Measurements from ENCODE around the gene RTN1.

RTN1 gene

GRCh38 chr14:59870277-59871165 is at the start of gene RTN1:
Gene RTN1, minus strand, starts transcription at chr14:59870776. Its CDS starts 146 bp downstream, at chr14:59870630.
- peak; percentile 69 for DNase-seq
- in situ Hi-C loops (cut with MboI; ENCODE audit: low pct_unique_long_range_greater_than_20kb, low sequenced_read_pairs), result no loop called here

GRCh38 chr14:59920378-59920683 is 49.8 kb upstream of the RTN1 start:
- in situ Hi-C loops (cut with MboI; ENCODE audit: low pct_unique_long_range_greater_than_20kb, low sequenced_read_pairs), result no loop called here
- DNase-seq, result no peak

- no peak for DNase-seq
- in situ Hi-C loops (cut with MboI; ENCODE audit: low pct_unique_long_range_greater_than_20kb, low sequenced_read_pairs), result no loop called here
Observed at GRCh38 chr14:59919570-59920377, 49.2 kb upstream of the RTN1 start, which contains the start of gene LRRC9. Gene LRRC9, plus strand, starts transcription at chr14:59920144.

- in situ Hi-C loops (cut with MboI; ENCODE audit: low pct_unique_long_range_greater_than_20kb, low sequenced_read_pairs), result no loop called here
- peak; percentile 40 for DNase-seq
Observed at GRCh38 chr14:59918824-59919569, 48.4 kb upstream of the RTN1 start.

GRCh38 chr14:59913187-59913586 is 42.6 kb upstream of the RTN1 start:
- in situ Hi-C loops (cut with MboI; ENCODE audit: low pct_unique_long_range_greater_than_20kb, low sequenced_read_pairs), result no loop called here
- no peak for DNase-seq

- no peak for DNase-seq
- in situ Hi-C loops (cut with MboI; ENCODE audit: low pct_unique_long_range_greater_than_20kb, low sequenced_read_pairs), result no loop called here
Observed at GRCh38 chr14:59912443-59912842, 41.9 kb upstream of the RTN1 start.

GRCh38 chr14:59905188-59905587 is 34.6 kb upstream of the RTN1 start:
- in situ Hi-C loops (cut with MboI; ENCODE audit: low pct_unique_long_range_greater_than_20kb, low sequenced_read_pairs), result no loop called here

GRCh38 chr14:59904184-59904583 is 33.6 kb upstream of the RTN1 start:
- no peak for DNase-seq
- in situ Hi-C loops (cut with MboI; ENCODE audit: low pct_unique_long_range_greater_than_20kb, low sequenced_read_pairs), result no loop called here

More at GRCh38 chr14:59905188-59905587, 34.6 kb upstream of the RTN1 start:
- DNase-seq, result no peak

- in situ Hi-C loops (cut with MboI; ENCODE audit: low pct_unique_long_range_greater_than_20kb, low sequenced_read_pairs), result no loop called here
- DNase-seq, result no peak
Observed at GRCh38 chr14:59900556-59900955, 30.0 kb upstream of the RTN1 start.

- in situ Hi-C loops (cut with MboI; ENCODE audit: low pct_unique_long_range_greater_than_20kb, low sequenced_read_pairs), result no loop called here
- DNase-seq, result no peak
Observed at GRCh38 chr14:59897757-59898383, 27.3 kb upstream of the RTN1 start.

GRCh38 chr14:59895721-59896120 is 25.1 kb upstream of the RTN1 start:
- in situ Hi-C loops (cut with MboI; ENCODE audit: low pct_unique_long_range_greater_than_20kb, low sequenced_read_pairs), result no loop called here
- DNase-seq, result no peak

GRCh38 chr14:59890676-59891075 is 20.1 kb upstream of the RTN1 start:
- DNase-seq, result no peak
- in situ Hi-C loops (cut with MboI; ENCODE audit: low pct_unique_long_range_greater_than_20kb, low sequenced_read_pairs), result no loop called here

GRCh38 chr14:59882957-59883356 is 12.4 kb upstream of the RTN1 start:
- no peak for DNase-seq

GRCh38 chr14:59871166-59871495 is 555 bp upstream of the RTN1 start:
- no peak for DNase-seq

More at GRCh38 chr14:59882957-59883356, 12.4 kb upstream of the RTN1 start:
- in situ Hi-C loops (cut with MboI; ENCODE audit: low pct_unique_long_range_greater_than_20kb, low sequenced_read_pairs), result no loop called here

GRCh38 chr14:59869381-59870255 is 958 bp downstream of the RTN1 start:
- DNase-seq, result peak; percentile 1
- in situ Hi-C loops (cut with MboI; ENCODE audit: low pct_unique_long_range_greater_than_20kb, low sequenced_read_pairs), result no loop called here

More at GRCh38 chr14:59871166-59871495, 555 bp upstream of the RTN1 start:
- in situ Hi-C loops (cut with MboI; ENCODE audit: low pct_unique_long_range_greater_than_20kb, low sequenced_read_pairs), result no loop called here

- DNase-seq, result no peak
- in situ Hi-C loops (cut with MboI; ENCODE audit: low pct_unique_long_range_greater_than_20kb, low sequenced_read_pairs), result no loop called here
Observed at GRCh38 chr14:59868021-59868420, 2.6 kb downstream of the RTN1 start.

GRCh38 chr14:59863806-59864525 is 6.6 kb downstream of the RTN1 start:
- no peak for DNase-seq
- in situ Hi-C loops (cut with MboI; ENCODE audit: low pct_unique_long_range_greater_than_20kb, low sequenced_read_pairs), result no loop called here

GRCh38 chr14:59857328-59857727 is 13.2 kb downstream of the RTN1 start:
- in situ Hi-C loops (cut with MboI; ENCODE audit: low pct_unique_long_range_greater_than_20kb, low sequenced_read_pairs), result no loop called here
- DNase-seq, result no peak
